Measurements from ENCODE around the gene PTPRK. TPM values are rescaled to one million over a fixed set of nuclear protein-coding genes. Genes with fewer than 3 reads are reported as not detected.

The PTPRK gene
- polyA plus RNA-seq, 2 donors, result 4.3 to 5.1 TPM

DNA sequence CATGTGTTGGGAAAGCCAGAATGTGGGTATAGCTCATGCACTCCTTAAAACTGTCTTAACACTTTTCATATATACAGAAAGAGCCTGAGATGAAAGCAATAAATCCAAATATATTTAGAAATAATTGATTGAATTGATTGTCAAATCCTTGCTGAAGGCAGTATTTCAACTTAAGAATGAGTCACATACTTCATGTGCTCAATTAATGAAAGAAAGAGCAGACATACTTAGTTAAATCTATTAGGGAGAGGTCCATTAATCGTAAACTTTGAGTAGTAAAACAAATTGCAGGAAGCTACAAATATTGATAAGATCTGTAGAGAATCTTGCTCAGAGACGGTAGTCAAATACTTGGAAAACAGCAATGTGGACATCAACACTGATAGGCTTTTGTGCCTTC is 358.0 kb downstream of the PTPRK start:
- WGBS, 2 donors, result 77 to 95% methylated on average over 2 of the region's 2 CpGs
- H3K4me1 ChIP-seq (ENCODE audit: control insufficient read depth in 2 of 2, insufficient read depth in 2 of 2, low read length in 1 of 2), result no peaks in the 10 kb centered on the region

DNA sequence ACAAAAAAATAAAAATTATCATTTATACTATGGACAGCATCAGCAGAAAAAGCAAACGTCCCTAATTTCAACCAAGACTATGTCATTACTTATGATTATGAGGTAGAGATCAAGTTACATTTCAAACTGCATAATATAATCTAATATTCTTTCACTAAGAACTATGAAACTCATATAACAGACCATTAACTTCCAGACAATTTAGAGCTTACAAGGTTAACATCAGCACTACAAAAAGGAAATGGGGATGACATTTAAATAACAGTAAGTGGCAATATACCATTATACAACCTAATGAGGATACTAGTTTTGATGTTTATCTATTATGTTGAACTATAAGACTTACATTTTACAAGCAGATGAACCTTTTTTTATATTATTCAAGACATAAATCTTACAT is 358.6 kb downstream of the PTPRK start:
- no peaks in the 10 kb centered on the region for H3K9me3 ChIP-seq (ENCODE audit: control insufficient read depth in 2 of 2, insufficient read depth in 1 of 2, low read depth in 1 of 2, low read length in 1 of 2)
- no peaks in the 10 kb centered on the region for H3K27me3 ChIP-seq (ENCODE audit: control insufficient read depth in 1 of 2, insufficient read depth in 2 of 2, low read length in 2 of 2)
- 57 to 59% methylated on average over 1 of the region's 1 CpG for WGBS, 2 donors
- no peaks in the 10 kb centered on the region for H3K36me3 ChIP-seq (ENCODE audit: control insufficient read depth in 2 of 2, insufficient read depth in 2 of 2, low read length in 1 of 2)
- no peaks in the 10 kb centered on the region for H3K4me1 ChIP-seq (ENCODE audit: control insufficient read depth in 2 of 2, insufficient read depth in 2 of 2, low read length in 1 of 2)
- H3K27ac ChIP-seq (ENCODE audit: low read depth in 2 of 2, low read length in 1 of 2), result no peak overlapping the region
- H3K4me3 ChIP-seq (ENCODE audit: low read depth in 1 of 2, low read length in 2 of 2), result no peak overlapping the region

More for the DNA sequence above, 358.0 kb downstream of the PTPRK start:
- no peaks in the 10 kb centered on the region for H3K9me3 ChIP-seq (ENCODE audit: control insufficient read depth in 2 of 2, insufficient read depth in 1 of 2, low read depth in 1 of 2, low read length in 1 of 2)
- no peaks in the 10 kb centered on the region for H3K36me3 ChIP-seq (ENCODE audit: control insufficient read depth in 2 of 2, insufficient read depth in 2 of 2, low read length in 1 of 2)
- no peaks in the 10 kb centered on the region for H3K27me3 ChIP-seq (ENCODE audit: control insufficient read depth in 1 of 2, insufficient read depth in 2 of 2, low read length in 2 of 2)
- no peak overlapping the region for H3K4me3 ChIP-seq (ENCODE audit: low read depth in 1 of 2, low read length in 2 of 2)
- H3K27ac ChIP-seq (ENCODE audit: low read depth in 2 of 2, low read length in 1 of 2), result no peak overlapping the region

DNA sequence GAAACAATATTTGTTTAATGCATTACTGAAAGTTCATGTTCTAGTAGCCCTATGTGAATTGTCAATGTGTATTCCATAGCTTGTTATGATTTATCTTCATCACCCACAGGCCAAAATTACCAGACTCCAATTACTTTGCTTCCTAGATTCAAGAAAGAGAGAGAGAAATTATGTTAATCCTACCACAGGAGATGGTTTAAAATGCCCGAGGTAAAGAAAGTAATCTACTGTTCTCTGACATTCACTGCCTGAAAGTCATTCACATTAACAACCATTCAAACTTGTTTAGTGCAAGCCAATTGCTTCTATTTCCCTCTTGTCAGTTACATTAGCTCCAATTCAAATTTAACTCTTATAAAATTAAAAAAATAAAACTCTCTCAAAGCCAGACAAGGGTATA is 359.1 kb downstream of the PTPRK start:
- no peaks in the 10 kb centered on the region for H3K36me3 ChIP-seq (ENCODE audit: control insufficient read depth in 2 of 2, insufficient read depth in 2 of 2, low read length in 1 of 2)
- H3K9me3 ChIP-seq (ENCODE audit: control insufficient read depth in 2 of 2, insufficient read depth in 1 of 2, low read depth in 1 of 2, low read length in 1 of 2), result no peaks in the 10 kb centered on the region
- no peak overlapping the region for H3K4me3 ChIP-seq (ENCODE audit: low read depth in 1 of 2, low read length in 2 of 2)
- H3K27ac ChIP-seq (ENCODE audit: low read depth in 2 of 2, low read length in 1 of 2), result no peak overlapping the region
- no peaks in the 10 kb centered on the region for H3K4me1 ChIP-seq (ENCODE audit: control insufficient read depth in 2 of 2, insufficient read depth in 2 of 2, low read length in 1 of 2)
- 65 to 85% methylated on average over 1 of the region's 1 CpG for WGBS, 2 donors
- H3K27me3 ChIP-seq (ENCODE audit: control insufficient read depth in 1 of 2, insufficient read depth in 2 of 2, low read length in 2 of 2), result no peaks in the 10 kb centered on the region

DNA sequence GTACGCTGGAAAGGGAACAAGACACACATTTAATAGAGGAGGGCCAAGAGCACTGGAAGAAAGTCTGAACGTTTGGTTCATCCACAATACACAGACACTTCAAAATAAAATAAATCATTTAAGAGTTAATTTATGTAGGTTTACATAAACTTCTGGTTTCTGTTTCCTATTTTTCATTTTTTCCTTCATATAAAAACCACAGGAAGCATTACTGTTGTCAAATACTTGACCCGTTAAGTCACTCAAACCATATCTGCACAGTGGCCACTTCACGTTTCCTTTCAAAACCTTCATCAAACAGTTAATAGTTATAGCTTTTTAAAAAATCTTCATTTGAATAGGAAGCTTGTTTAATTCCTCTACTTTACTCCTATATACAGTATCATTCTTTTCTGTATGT is 361.9 kb downstream of the PTPRK start:
- no peaks in the 10 kb centered on the region for H3K9me3 ChIP-seq (ENCODE audit: control insufficient read depth in 2 of 2, insufficient read depth in 1 of 2, low read depth in 1 of 2, low read length in 1 of 2)
- H3K4me1 ChIP-seq (ENCODE audit: control insufficient read depth in 2 of 2, insufficient read depth in 2 of 2, low read length in 1 of 2), result no peaks in the 10 kb centered on the region
- no peaks in the 10 kb centered on the region for H3K36me3 ChIP-seq (ENCODE audit: control insufficient read depth in 2 of 2, insufficient read depth in 2 of 2, low read length in 1 of 2)
- 67 to 75% methylated on average over 4 of the region's 4 CpGs for WGBS, 2 donors
- H3K27me3 ChIP-seq (ENCODE audit: control insufficient read depth in 1 of 2, insufficient read depth in 2 of 2, low read length in 2 of 2), result no peaks in the 10 kb centered on the region
- H3K27ac ChIP-seq (ENCODE audit: low read depth in 2 of 2, low read length in 1 of 2), result no peak overlapping the region
- H3K4me3 ChIP-seq (ENCODE audit: low read depth in 1 of 2, low read length in 2 of 2), result no peak overlapping the region

DNA sequence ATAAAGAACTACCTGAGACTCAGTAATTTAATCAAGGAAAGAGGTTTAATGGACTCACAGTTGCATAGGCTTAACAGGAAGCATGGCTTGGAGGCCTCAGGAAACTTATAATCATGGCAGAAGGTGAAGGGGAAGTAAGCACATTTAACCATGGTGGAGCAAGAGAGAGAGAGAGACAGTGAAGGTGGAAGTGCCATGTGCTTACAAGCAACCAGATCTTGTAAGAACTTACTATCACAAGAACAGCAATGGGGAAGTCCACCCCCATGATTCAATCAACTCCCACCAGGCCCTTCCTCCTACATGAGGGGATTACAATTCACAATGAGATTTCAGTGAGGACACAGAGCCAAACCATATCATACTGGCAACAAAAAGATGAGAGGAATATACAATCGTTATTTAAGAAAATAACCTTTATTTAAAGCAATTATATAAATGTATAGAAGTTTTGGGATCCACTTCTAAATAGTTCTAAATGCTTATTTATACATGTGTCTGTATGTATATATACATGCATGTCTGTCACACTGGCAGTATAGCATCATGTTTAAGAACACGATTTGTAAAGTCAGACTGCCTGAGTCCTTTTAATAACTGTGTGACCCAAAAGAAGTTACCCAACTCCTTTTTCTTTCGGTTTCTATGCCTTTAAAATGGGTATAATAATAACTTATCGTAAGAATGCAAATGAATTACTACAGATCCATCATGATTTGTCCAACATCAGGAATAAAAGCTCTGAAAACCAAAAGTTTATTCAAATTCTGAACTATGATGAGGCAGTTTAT is 363.9 kb downstream of the PTPRK start:
- Histone ChIP-seq H3K9me3 (ENCODE audit: control insufficient read depth in 2 of 2, insufficient read depth in 1 of 2, low read depth in 1 of 2, low read length in 1 of 2) (no peaks in the 10 kb centered on the region), H3K4me3 (ENCODE audit: low read depth in 1 of 2, low read length in 2 of 2) (no peak overlapping the region), H3K27me3 (ENCODE audit: control insufficient read depth in 1 of 2, insufficient read depth in 2 of 2, low read length in 2 of 2) (no peaks in the 10 kb centered on the region), H3K27ac (ENCODE audit: low read depth in 2 of 2, low read length in 1 of 2) (no peak overlapping the region), H3K4me1 (ENCODE audit: control insufficient read depth in 2 of 2, insufficient read depth in 2 of 2, low read length in 1 of 2) (no peaks in the 10 kb centered on the region), H3K36me3 (ENCODE audit: control insufficient read depth in 2 of 2, insufficient read depth in 2 of 2, low read length in 1 of 2) (no peaks in the 10 kb centered on the region)
- 94 to 96% methylated on average over 4 of the region's 4 CpGs for WGBS, 2 donors

DNA sequence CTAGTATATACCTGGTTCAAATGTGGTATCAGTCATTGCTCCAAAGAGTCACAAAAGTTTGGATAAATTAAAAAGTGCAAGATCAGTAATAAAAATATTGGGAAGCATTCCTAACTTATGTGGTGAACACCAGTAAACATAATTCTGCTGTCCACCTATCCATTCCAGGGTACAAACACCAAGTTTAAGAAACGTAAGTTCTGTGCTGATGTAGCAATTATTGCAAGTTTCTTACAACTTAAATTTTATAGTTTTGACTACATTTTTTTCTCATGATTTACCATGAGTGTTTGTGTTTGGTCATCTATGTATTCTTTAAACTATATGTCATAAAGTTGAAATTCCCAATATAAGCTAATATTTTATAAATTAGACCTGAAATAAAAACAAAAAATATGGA is 364.6 kb downstream of the PTPRK start:
- Histone ChIP-seq H3K36me3 (ENCODE audit: control insufficient read depth in 2 of 2, insufficient read depth in 2 of 2, low read length in 1 of 2) (no peaks in the 10 kb centered on the region), H3K4me1 (ENCODE audit: control insufficient read depth in 2 of 2, insufficient read depth in 2 of 2, low read length in 1 of 2) (no peaks in the 10 kb centered on the region), H3K9me3 (ENCODE audit: control insufficient read depth in 2 of 2, insufficient read depth in 1 of 2, low read depth in 1 of 2, low read length in 1 of 2) (no peaks in the 10 kb centered on the region), H3K27me3 (ENCODE audit: control insufficient read depth in 1 of 2, insufficient read depth in 2 of 2, low read length in 2 of 2) (no peaks in the 10 kb centered on the region), H3K4me3 (ENCODE audit: low read depth in 1 of 2, low read length in 2 of 2) (no peak overlapping the region), H3K27ac (ENCODE audit: low read depth in 2 of 2, low read length in 1 of 2) (no peak overlapping the region)
- 97 to 99% methylated on average over 1 of the region's 1 CpG for WGBS, 2 donors

DNA sequence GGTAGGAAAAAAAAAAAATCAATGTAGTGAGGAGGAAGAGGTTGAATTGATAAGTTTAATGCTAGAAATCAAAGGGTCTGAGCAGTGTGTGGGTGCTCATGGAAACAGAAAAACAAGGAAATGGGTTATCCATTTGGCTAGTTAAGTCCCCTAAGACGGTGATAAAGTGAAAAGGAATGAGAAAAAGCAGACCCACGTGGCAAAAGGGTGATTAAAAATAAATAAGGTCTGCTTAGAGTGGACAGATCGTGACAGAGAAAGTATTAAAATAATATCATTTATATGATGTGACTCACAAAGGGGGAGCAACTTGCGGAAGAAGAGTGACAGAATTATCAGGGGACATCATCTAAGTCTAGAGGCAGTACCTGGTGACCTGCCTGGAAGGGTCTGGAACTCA is 367.8 kb downstream of the PTPRK start:
- 79 to 88% methylated on average over 4 of the region's 4 CpGs for WGBS, 2 donors
- H3K9me3 ChIP-seq (ENCODE audit: control insufficient read depth in 2 of 2, insufficient read depth in 1 of 2, low read depth in 1 of 2, low read length in 1 of 2), result no peaks in the 10 kb centered on the region
- no peaks in the 10 kb centered on the region for H3K36me3 ChIP-seq (ENCODE audit: control insufficient read depth in 2 of 2, insufficient read depth in 2 of 2, low read length in 1 of 2)
- H3K4me1 ChIP-seq (ENCODE audit: control insufficient read depth in 2 of 2, insufficient read depth in 2 of 2, low read length in 1 of 2), result no peaks in the 10 kb centered on the region
- H3K27ac ChIP-seq (ENCODE audit: low read depth in 2 of 2, low read length in 1 of 2), result no peak overlapping the region
- no peaks in the 10 kb centered on the region for H3K27me3 ChIP-seq (ENCODE audit: control insufficient read depth in 1 of 2, insufficient read depth in 2 of 2, low read length in 2 of 2)
- no peak overlapping the region for H3K4me3 ChIP-seq (ENCODE audit: low read depth in 1 of 2, low read length in 2 of 2)

DNA sequence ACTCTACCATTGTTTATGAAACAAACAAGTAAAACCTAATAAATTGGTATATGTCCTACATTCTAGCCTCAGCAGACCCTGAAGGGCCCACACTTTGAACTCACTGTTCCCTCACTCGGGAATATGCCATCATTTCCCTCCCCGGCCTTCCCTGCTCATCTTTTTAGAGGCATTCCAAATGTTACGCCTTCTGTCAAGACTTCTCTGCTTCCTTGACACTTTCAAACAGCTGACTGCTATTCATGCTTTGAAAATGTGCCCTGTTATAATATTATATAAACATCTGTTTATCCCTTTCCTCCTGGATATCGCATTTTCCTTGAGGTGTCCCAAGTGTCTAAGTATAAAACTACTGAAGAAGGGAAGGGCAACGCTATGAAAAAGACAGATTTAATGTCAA is 370.0 kb downstream of the PTPRK start:
- Histone ChIP-seq H3K36me3 (ENCODE audit: control insufficient read depth in 2 of 2, insufficient read depth in 2 of 2, low read length in 1 of 2) (no peaks in the 10 kb centered on the region), H3K27me3 (ENCODE audit: control insufficient read depth in 1 of 2, insufficient read depth in 2 of 2, low read length in 2 of 2) (no peaks in the 10 kb centered on the region), H3K9me3 (ENCODE audit: control insufficient read depth in 2 of 2, insufficient read depth in 1 of 2, low read depth in 1 of 2, low read length in 1 of 2) (no peaks in the 10 kb centered on the region), H3K27ac (ENCODE audit: low read depth in 2 of 2, low read length in 1 of 2) (no peak overlapping the region), H3K4me3 (ENCODE audit: low read depth in 1 of 2, low read length in 2 of 2) (no peak overlapping the region), H3K4me1 (ENCODE audit: control insufficient read depth in 2 of 2, insufficient read depth in 2 of 2, low read length in 1 of 2) (no peaks in the 10 kb centered on the region)
- WGBS, 2 donors, result 84 to 88% methylated on average over 5 of the region's 5 CpGs

DNA sequence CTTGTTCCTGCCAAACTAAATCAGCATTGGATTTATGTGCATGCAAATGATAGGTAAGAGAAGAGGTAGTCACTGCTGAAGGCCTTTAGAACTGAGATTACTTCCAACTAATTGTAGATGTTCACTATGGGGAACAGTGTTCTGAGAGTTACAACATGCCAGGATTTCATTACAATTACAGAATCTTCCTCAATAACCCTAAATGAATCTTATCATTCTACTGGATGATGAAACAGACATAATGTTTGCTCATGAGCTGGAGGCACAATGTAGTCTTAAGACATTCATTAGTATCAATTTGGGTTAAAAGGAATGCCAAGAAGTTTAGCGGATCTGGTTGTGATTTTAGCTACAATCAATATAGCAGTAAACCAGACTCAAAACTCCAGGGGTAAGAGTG is 370.6 kb downstream of the PTPRK start:
- no peaks in the 10 kb centered on the region for H3K27me3 ChIP-seq (ENCODE audit: control insufficient read depth in 1 of 2, insufficient read depth in 2 of 2, low read length in 2 of 2)
- no peaks in the 10 kb centered on the region for H3K36me3 ChIP-seq (ENCODE audit: control insufficient read depth in 2 of 2, insufficient read depth in 2 of 2, low read length in 1 of 2)
- 96 to 100% methylated on average over 1 of the region's 1 CpG for WGBS, 2 donors
- H3K4me1 ChIP-seq (ENCODE audit: control insufficient read depth in 2 of 2, insufficient read depth in 2 of 2, low read length in 1 of 2), result no peaks in the 10 kb centered on the region
- H3K27ac ChIP-seq (ENCODE audit: low read depth in 2 of 2, low read length in 1 of 2), result no peak overlapping the region
- H3K4me3 ChIP-seq (ENCODE audit: low read depth in 1 of 2, low read length in 2 of 2), result no peak overlapping the region
- no peaks in the 10 kb centered on the region for H3K9me3 ChIP-seq (ENCODE audit: control insufficient read depth in 2 of 2, insufficient read depth in 1 of 2, low read depth in 1 of 2, low read length in 1 of 2)

DNA sequence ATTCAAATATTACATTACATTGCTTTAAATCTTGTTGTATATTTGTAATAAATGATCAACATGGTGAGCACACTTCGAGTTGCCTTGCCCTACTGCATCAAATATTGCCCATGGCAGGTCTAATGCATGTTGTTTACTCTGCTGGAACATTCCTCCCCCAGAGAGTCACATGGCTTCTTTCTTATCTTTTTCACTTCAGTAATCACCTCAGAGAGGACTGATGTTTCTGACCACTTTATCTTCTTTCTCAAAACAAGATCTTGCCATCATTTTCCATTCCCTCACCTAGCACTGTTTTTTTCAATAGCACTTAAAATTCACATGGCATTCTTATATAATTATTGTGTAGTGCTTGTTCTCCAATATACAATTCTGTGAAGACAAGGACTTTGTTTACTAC is 376.1 kb downstream of the PTPRK start:
- H3K4me3 ChIP-seq (ENCODE audit: low read depth in 1 of 2, low read length in 2 of 2), result no peak overlapping the region
- 62 to 79% methylated on average over 1 of the region's 1 CpG for WGBS, 2 donors
- H3K4me1 ChIP-seq (ENCODE audit: control insufficient read depth in 2 of 2, insufficient read depth in 2 of 2, low read length in 1 of 2), result no peaks in the 10 kb centered on the region
- no peaks in the 10 kb centered on the region for H3K9me3 ChIP-seq (ENCODE audit: control insufficient read depth in 2 of 2, insufficient read depth in 1 of 2, low read depth in 1 of 2, low read length in 1 of 2)
- H3K27ac ChIP-seq (ENCODE audit: low read depth in 2 of 2, low read length in 1 of 2), result no peak overlapping the region
- H3K27me3 ChIP-seq (ENCODE audit: control insufficient read depth in 1 of 2, insufficient read depth in 2 of 2, low read length in 2 of 2), result no peaks in the 10 kb centered on the region
- no peaks in the 10 kb centered on the region for H3K36me3 ChIP-seq (ENCODE audit: control insufficient read depth in 2 of 2, insufficient read depth in 2 of 2, low read length in 1 of 2)

Data from esophagus (tissue), 2 donors.